B cell (primary cell): Measurements from ENCODE around the gene FBXO24.

Experiments used
- CTCF ChIP-seq: fragments of 200-600 bp; IDR thresholded peaks from one replicate; pipeline ENCODE4 v1.8.0; 2022; ENCODE audit warnings: antibody characterized with exemption, mild to moderate bottlenecking
- EZH2 ChIP-seq: IDR thresholded peaks from 2 replicates; pipeline ENCODE4 v1.6.1; 2012; ENCODE audit warnings: borderline replicate concordance, low read depth, mild to moderate bottlenecking, moderate library complexity, low read length; ENCODE audit not compliant: insufficient read depth, poor library complexity, severe bottlenecking

- no peak for TF ChIP-seq EZH2
- no peak for TF ChIP-seq CTCF
Measured at GRCh38 chr7:100567751-100568175, 18.4 kb upstream of the FBXO24 start.
